ENCODE data around the gene NCL. TPM values are rescaled to one million over a fixed set of nuclear protein-coding genes. Genes with fewer than 3 reads are reported as not detected.

NCL gene
- total RNA-seq, 1 donor from 2014 or later = 309 TPM

DNA sequence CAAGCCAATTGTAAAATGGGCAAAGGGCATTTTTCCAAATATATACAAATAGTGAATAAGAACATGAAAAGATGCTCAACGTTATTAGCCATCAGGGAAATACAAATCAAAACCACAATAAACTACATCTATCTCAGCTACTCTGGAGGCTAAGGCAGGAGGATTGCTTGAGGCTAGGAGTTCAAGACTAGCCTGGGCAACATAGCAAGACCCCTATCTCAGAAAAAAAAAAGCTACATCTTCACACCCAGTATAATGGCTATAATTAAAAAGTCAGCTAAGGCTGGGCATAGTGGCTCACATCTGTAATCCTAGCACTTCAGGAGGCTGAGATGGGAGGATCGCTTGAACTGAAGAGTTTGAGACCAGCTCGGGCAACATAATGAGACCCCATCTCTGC lies 12.6 kb upstream of the NCL start:
- TF ChIP-seq, protein P1, sequence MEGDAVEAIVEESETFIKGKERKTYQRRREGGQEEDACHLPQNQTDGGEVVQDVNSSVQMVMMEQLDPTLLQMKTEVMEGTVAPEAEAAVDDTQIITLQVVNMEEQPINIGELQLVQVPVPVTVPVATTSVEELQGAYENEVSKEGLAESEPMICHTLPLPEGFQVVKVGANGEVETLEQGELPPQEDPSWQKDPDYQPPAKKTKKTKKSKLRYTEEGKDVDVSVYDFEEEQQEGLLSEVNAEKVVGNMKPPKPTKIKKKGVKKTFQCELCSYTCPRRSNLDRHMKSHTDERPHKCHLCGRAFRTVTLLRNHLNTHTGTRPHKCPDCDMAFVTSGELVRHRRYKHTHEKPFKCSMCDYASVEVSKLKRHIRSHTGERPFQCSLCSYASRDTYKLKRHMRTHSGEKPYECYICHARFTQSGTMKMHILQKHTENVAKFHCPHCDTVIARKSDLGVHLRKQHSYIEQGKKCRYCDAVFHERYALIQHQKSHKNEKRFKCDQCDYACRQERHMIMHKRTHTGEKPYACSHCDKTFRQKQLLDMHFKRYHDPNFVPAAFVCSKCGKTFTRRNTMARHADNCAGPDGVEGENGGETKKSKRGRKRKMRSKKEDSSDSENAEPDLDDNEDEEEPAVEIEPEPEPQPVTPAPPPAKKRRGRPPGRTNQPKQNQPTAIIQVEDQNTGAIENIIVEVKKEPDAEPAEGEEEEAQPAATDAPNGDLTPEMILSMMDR (IDR thresholded peaks at IDR 0.05) = no peak
- H3K27ac ChIP-seq = no peak overlapping the region
- no peak overlapping the region for H3K4me3 ChIP-seq
- H3K27me3 ChIP-seq = no peaks in the 10 kb centered on the region
- no peaks in the 10 kb centered on the region for H3K4me1 ChIP-seq
- ATAC-seq (no peak), DNase-seq (no peak)
- intact Hi-C loops (cut with DNase I) = no loop called here
- H3K9me3 ChIP-seq = no peaks in the 10 kb centered on the region
- no peaks in the 10 kb centered on the region for H3K36me3 ChIP-seq

GRCh38 chr2:231475965-231476364 lies 11.7 kb upstream of the NCL start:
- H3K27me3 ChIP-seq = no peaks in the 10 kb centered on the region
- no peaks in the 10 kb centered on the region for H3K4me1 ChIP-seq
- no peak overlapping the region for H3K27ac ChIP-seq
- intact Hi-C loops (cut with DNase I) = no loop called here
- TF ChIP-seq, protein P1 (IDR thresholded peaks at IDR 0.05) = no peak
- ATAC-seq (no peak), DNase-seq (no peak)
- H3K9me3 ChIP-seq = no peaks in the 10 kb centered on the region
- no peaks in the 10 kb centered on the region for H3K36me3 ChIP-seq
- H3K4me3 ChIP-seq = no peak overlapping the region

DNA sequence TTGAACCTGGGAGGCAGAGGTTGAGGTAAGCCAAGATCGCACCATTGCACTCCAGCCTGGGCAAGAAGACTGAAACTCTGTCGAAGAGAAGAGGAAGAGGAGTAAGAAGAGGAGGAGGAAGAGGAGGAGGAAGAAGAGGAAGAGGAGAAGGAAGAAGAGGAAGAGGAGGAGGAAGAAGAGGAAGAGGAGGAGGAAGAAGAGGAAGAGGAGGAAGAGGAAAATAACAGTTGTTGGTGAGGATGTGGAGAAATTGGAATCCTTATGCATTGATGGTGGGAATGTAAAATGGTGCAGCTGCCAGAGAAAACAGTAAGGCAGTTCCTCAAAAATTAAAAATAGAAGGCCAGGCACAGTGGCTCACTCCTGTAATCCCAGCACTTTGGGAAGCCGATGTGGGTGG lies 8.5 kb upstream of the NCL start:
- DNase-seq (no peak), ATAC-seq (no peak)
- TF ChIP-seq, protein P1 (IDR thresholded peaks at IDR 0.05) = no peak
- Histone ChIP-seq H3K4me1 (no peaks in the 10 kb centered on the region), H3K4me3 (no peak overlapping the region), H3K27ac (no peak overlapping the region), H3K36me3 (no peaks in the 10 kb centered on the region), H3K9me3 (no peaks in the 10 kb centered on the region), H3K27me3 (no peaks in the 10 kb centered on the region)
- intact Hi-C loops (cut with DNase I) = no loop called here

GRCh38 chr2:231470246-231470900 lies 6.1 kb upstream of the NCL start:
- intact Hi-C loops (cut with DNase I) = no loop called here
- H3K27ac ChIP-seq = no peak overlapping the region
- H3K9me3 ChIP-seq = no peaks in the 10 kb centered on the region
- H3K4me1 ChIP-seq = peaks cover 2% of the 10 kb centered on the region
- ATAC-seq = no peak
- no peaks in the 10 kb centered on the region for H3K36me3 ChIP-seq
- TF ChIP-seq, protein P1 (IDR thresholded peaks at IDR 0.05) = no peak
- H3K27me3 ChIP-seq = no peaks in the 10 kb centered on the region
- no peak for DNase-seq
- no peak overlapping the region for H3K4me3 ChIP-seq

DNA sequence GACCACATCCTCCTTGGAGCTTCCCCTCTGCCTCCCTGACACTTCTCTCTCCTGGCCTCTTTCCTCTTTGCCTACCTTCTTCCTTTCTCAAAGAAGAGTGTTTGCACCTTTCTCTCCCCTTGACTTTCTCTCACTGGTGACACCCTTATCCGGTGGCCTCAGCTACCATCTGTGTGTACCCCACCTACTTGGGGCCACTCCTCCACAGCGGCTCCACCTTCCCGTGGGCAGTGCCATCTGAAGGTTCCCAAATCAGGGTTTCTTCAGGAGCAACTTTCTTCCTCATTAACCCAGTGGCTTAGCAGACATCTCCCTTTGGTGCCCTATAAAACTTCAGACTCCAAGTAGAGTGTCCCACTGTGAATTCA lies 5.3 kb upstream of the NCL start:
- Histone ChIP-seq H3K9me3 (no peaks in the 10 kb centered on the region), H3K27me3 (no peaks in the 10 kb centered on the region), H3K4me3 (no peak overlapping the region), H3K4me1 (peaks cover 5% of the 10 kb centered on the region), H3K36me3 (no peaks in the 10 kb centered on the region), H3K27ac (no peak overlapping the region)
- DNase-seq (peak; percentile 50), ATAC-seq (peak; percentile 28)
- TF ChIP-seq, protein P1 (IDR thresholded peaks at IDR 0.05) = no peak
- intact Hi-C loops (cut with DNase I) = no loop called here
